Measurements from ENCODE around the gene RAB6A.

The RAB6A gene

DNA sequence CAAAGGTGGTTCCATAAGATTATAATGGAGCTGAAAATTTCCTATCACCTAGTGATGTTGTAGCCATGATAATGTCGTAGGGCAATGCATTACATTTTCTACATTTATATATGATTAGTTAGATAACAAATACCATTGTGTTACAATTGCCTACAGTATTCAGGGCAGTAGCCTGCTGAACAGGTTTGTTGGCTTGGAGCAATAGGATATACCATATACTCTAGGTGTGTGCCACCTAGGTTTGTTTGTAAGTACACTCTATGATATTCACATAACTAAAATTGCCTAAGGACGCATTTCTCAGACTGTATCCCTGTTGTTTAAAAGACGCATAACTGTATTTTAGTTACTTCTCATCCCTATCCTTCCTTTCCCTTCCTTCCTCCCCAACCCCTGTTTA is 100.9 kb downstream of the RAB6A start:
- in situ Hi-C loops (cut with MboI; ENCODE audit: low sequenced_read_pairs), result loop anchor here (10.0 kb wide), 1 partner anchor 255 kb away; no protein-coding TSS in a partner anchor

GRCh38 chr11:73656985-73657384 is 103.9 kb downstream of the RAB6A start:
- in situ Hi-C loops (cut with MboI; ENCODE audit: low sequenced_read_pairs), result no loop called here

DNA sequence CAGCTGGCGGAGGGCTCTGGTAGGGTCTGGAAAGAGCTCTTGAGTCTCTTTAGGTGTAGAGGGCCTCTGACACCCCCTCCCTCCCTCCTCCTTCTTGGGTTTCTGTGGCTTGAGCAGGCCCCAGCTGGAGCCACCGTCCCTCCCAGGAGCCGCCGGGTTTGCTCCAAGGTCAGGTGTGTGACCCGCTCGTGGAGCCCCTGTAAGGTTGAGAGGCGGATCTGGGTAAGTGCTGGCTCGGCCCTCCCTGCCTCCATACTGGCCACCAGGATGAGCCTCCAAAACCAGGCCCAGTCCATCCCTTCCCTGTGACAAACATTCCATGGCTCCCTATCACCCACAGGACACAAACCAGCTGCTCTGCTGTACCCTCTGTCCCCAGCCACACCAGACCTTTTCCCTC is 105.2 kb downstream of the RAB6A start:
- in situ Hi-C loops (cut with MboI; ENCODE audit: low sequenced_read_pairs), result no loop called here

GRCh38 chr11:73654482-73655021 is 106.3 kb downstream of the RAB6A start:
- in situ Hi-C loops (cut with MboI; ENCODE audit: low sequenced_read_pairs), result no loop called here

DNA sequence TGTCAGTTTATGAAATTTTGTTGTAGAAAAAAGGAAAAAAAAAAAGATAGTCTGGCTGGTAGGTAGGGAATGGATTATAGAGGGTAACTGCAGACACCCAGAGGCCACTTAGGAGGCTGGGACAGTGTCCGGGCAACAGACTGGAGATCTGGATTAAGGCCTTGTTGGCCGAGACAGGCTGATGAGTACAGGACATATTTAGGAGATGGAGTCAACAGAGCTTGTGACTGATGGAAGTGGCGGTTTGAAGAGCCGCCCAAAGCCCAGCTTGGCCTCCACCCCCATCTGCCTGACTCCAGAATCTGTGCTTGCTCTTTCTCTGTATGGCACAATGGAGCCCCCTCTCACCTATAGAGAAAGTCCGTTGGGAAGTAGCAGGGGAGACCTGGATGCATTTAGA is 106.9 kb downstream of the RAB6A start:
- in situ Hi-C loops (cut with MboI; ENCODE audit: low sequenced_read_pairs), result no loop called here

GRCh38 chr11:73652856-73653559 is 107.9 kb downstream of the RAB6A start:
- in situ Hi-C loops (cut with MboI; ENCODE audit: low sequenced_read_pairs), result no loop called here

- in situ Hi-C loops (cut with MboI; ENCODE audit: low sequenced_read_pairs), result no loop called here
Observed at GRCh38 chr11:73652046-73652730, 108.7 kb downstream of the RAB6A start.

DNA sequence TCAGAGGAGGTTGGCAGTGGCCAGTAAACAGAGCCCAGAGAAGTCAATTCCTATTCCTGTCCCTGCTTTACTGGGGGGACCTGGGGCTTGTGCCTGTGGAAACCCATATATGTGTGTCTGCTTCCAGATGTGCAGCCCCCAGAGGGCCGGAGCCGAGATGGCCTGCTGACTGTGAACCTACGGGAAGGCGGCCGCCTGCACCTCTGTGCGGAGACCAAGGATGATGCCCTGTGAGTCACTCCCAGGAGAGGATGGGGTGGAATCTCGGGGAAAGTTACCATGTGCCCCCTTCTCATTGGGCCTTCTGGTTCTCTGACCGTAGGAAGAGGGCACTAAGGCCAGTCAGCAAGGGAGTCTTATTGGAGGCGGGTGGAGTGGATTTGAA is 109.2 kb downstream of the RAB6A start:
- in situ Hi-C loops (cut with MboI; ENCODE audit: low sequenced_read_pairs), result no loop called here

GRCh38 chr11:73651252-73651651 is 109.6 kb downstream of the RAB6A start:
- in situ Hi-C loops (cut with MboI; ENCODE audit: low sequenced_read_pairs), result no loop called here

GRCh38 chr11:73650400-73650799 is 110.5 kb downstream of the RAB6A start:
- in situ Hi-C loops (cut with MboI; ENCODE audit: low sequenced_read_pairs), result no loop called here

- in situ Hi-C loops (cut with MboI; ENCODE audit: low sequenced_read_pairs), result no loop called here
Observed at GRCh38 chr11:73649206-73649605, 111.7 kb downstream of the RAB6A start.

- in situ Hi-C loops (cut with MboI; ENCODE audit: low sequenced_read_pairs), result no loop called here
Observed at GRCh38 chr11:73648571-73649046, 112.3 kb downstream of the RAB6A start.

DNA sequence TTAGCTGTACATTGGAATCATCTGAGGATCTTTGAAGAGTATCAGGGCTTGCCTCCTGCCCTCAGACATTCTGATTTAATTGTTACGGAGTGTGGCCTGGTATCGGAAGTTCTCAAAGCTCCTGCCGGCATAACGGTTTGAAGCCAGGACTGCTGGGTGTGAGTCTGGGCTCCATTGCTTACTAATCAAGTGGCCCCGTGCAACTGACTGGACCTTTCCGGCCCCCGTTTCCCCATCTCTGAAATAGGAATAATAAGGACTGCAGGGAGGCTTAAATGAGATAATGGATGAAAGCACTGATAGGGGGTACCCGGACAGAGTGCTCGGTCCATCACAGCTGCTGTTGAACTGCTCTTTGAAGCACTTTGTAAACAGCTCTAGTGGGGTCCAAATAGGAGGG is 112.8 kb downstream of the RAB6A start:
- in situ Hi-C loops (cut with MboI; ENCODE audit: low sequenced_read_pairs), result no loop called here

DNA sequence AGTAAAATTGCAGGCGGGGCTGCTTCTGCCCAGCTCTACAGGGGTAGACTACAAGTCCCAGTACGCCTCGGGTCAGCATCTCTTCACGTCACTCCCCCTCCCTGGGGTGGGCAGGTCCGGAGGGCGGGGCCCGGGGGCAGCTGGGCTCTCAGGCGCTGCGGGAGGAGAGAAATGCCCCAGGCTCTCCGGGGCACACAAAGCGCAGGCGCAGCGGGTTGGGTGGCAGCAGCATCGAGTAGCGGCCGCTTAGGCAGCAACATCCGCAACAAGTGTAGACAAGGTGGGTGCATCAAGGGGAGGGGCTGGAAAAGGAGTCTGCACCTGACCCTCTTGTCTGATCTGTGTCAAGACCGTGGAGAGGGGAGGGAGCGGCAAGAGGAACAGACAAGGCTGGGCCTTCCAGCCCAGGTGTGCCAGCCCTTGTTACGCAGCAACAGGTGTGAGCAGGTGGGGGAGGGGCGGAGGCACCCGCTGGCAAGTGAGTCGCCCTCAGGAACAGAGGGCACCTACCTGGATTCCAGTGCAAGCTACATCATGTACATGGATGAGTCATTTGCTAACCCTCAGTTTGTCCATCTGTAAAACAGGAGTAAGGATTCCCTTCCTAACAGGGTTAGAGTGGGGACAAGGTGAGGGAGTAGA is 113.3 kb downstream of the RAB6A start:
- in situ Hi-C loops (cut with MboI; ENCODE audit: low sequenced_read_pairs), result no loop called here

GRCh38 chr11:73645972-73646631 is 114.8 kb downstream of the RAB6A start, which contains the start of gene PLEKHB1:
Gene PLEKHB1 (plus strand): TSS chr11:73646581. CDS start chr11:73646609, 28 bp downstream.
- in situ Hi-C loops (cut with MboI; ENCODE audit: low sequenced_read_pairs), result no loop called here

DNA sequence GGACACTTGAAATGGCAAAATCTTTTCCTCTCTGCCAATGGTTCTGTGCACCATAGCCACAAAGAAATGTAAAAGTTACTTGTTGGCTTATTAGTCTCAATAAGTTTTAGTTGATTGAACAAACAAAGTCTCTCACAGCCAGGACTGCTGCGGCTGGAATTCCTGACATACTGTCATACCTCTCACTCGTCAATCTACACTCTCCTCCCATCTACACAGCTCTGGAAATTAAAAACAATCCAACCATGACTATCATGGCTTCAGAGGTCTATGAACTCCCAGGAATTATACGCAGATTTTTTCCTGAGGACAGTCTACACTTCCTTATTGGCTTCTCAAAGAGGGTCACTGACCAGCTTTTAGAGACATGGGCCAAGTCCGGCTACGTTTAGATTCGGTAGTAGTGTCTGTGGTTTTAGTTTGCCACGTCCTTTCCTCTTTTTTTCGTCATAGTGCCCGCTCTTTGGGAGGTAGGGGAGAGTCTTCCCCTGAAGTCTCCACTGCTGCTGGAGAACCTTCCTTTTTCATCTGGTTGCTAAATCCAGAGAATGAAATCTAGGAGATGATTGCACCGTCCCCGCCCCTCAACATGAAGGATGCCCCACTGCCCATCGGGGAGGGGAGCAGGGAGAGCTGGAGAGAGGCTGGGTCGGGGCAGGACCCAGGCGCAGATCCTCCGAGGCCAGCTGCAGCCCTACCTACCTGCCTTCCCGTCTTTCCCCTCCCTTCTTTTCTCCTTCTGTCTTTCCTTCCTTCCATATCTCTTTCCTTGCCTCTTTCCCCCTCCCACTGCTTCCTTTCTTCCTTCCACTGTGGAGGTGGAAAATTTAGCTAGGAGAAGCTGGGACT is 115.5 kb downstream of the RAB6A start:
- in situ Hi-C loops (cut with MboI; ENCODE audit: low sequenced_read_pairs), result no loop called here

GRCh38 chr11:73641668-73642067 is 119.2 kb downstream of the RAB6A start:
- in situ Hi-C loops (cut with MboI; ENCODE audit: low sequenced_read_pairs), result no loop called here

- in situ Hi-C loops (cut with MboI; ENCODE audit: low sequenced_read_pairs), result no loop called here
Observed at GRCh38 chr11:73640592-73640991, 120.3 kb downstream of the RAB6A start.

GRCh38 chr11:73637012-73637411 is 123.9 kb downstream of the RAB6A start:
- in situ Hi-C loops (cut with MboI; ENCODE audit: low sequenced_read_pairs), result no loop called here

- in situ Hi-C loops (cut with MboI; ENCODE audit: low sequenced_read_pairs), result no loop called here
Observed at GRCh38 chr11:73636249-73636648, 124.6 kb downstream of the RAB6A start.
